ENCODE measurements around the gene PLIN4.
A peak's percentile ranks its signal among the peaks of the same experiment; 100 is the strongest.

Gene PLIN4

GRCh38 chr19:4554717-4555116 lies 36.4 kb upstream of the PLIN4 start:
- H3K18ac ChIP-seq (ENCODE audit: low read length): no peak overlapping the region
- no peaks in the 10 kb centered on the region for H3K9me3 ChIP-seq (replicated peaks in 1 of 2; ENCODE audit: control insufficient read depth in 2 of 2, insufficient read depth in 1 of 2, low read depth in 1 of 2, low read length in 2 of 2)
- peak overlapping the region; percentile 7 for H3K9ac ChIP-seq (ENCODE audit: low read depth, low read length, poor library complexity)
- H2BK15ac ChIP-seq (ENCODE audit: low read length): no peak overlapping the region
- H3K23ac ChIP-seq (ENCODE audit: low read depth, low read length, poor library complexity): no peak overlapping the region
- H3K79me1 ChIP-seq (ENCODE audit: low read depth, low read length): peaks cover 2% of the 10 kb centered on the region
- H3K14ac ChIP-seq (ENCODE audit: low read length): no peak overlapping the region
- H2BK120ac ChIP-seq (ENCODE audit: low read depth, low read length): no peak overlapping the region
- WGBS, 2 donors (ENCODE audit: extremely low coverage in 2 of 2, insufficient read length in 2 of 2, insufficient replicate concordance in 1 of 2): no CpG with 5 or more reads among the region's 7 CpGs
- no peak overlapping the region for H2BK5ac ChIP-seq (ENCODE audit: low read length)
- H3K36me3 ChIP-seq (replicated peaks in 1 of 2; ENCODE audit: control insufficient read depth in 2 of 2, insufficient read depth in 2 of 2, low read length in 2 of 2): peaks cover 47 to 53% of the 10 kb centered on the region in 2 donors
- DNase-seq (ENCODE audit: low spot score): no peak
- no peak overlapping the region for H4K8ac ChIP-seq (ENCODE audit: low read depth, low read length)
- H3K4me3 ChIP-seq (ENCODE audit: low read length in 2 of 2): no peak overlapping the region
- H3K27me3 ChIP-seq (ENCODE audit: control insufficient read depth in 3 of 3, insufficient read depth in 3 of 3, low read depth in 1 of 3, low read length in 3 of 3): peaks cover 0 to 2% (median 0%) of the 10 kb centered on the region in 3 experiments
- no peak overlapping the region for H2AFZ ChIP-seq (ENCODE audit: low read length)
- H3K4me1 ChIP-seq (ENCODE audit: control insufficient read depth in 2 of 2, insufficient read depth in 1 of 2, low read depth in 1 of 2, low read length in 2 of 2): no peaks in the 10 kb centered on the region
- H2BK12ac ChIP-seq (ENCODE audit: low read length): no peak overlapping the region
- no peak overlapping the region for H4K91ac ChIP-seq (ENCODE audit: low read depth, low read length, poor library complexity)
- H3K4me2 ChIP-seq (ENCODE audit: insufficient read depth, low read length, poor library complexity, severe bottlenecking): no peak overlapping the region
- H3K27ac ChIP-seq (replicated peaks; ENCODE audit: low read length): no peak overlapping the region
- no peak overlapping the region for H3K4ac ChIP-seq (ENCODE audit: low read length)
- H2AK5ac ChIP-seq (ENCODE audit: low read depth, low read length): no peak overlapping the region

GRCh38 chr19:4553775-4554174 lies 35.5 kb upstream of the PLIN4 start:
- Histone ChIP-seq H2AK5ac (ENCODE audit: low read depth, low read length) (no peak overlapping the region), H3K9me3 (replicated peaks in 1 of 2; ENCODE audit: control insufficient read depth in 2 of 2, insufficient read depth in 1 of 2, low read depth in 1 of 2, low read length in 2 of 2) (no peaks in the 10 kb centered on the region), H3K36me3 (replicated peaks in 1 of 2; ENCODE audit: control insufficient read depth in 2 of 2, insufficient read depth in 2 of 2, low read length in 2 of 2) (peaks cover 47 to 53% of the 10 kb centered on the region in 2 donors), H3K4me1 (ENCODE audit: control insufficient read depth in 2 of 2, insufficient read depth in 1 of 2, low read depth in 1 of 2, low read length in 2 of 2) (no peaks in the 10 kb centered on the region), H2BK15ac (ENCODE audit: low read length) (no peak overlapping the region), H2BK120ac (ENCODE audit: low read depth, low read length) (no peak overlapping the region), H3K79me1 (ENCODE audit: low read depth, low read length) (no peaks in the 10 kb centered on the region), H3K4me2 (ENCODE audit: insufficient read depth, low read length, poor library complexity, severe bottlenecking) (no peak overlapping the region), H2AFZ (ENCODE audit: low read length) (no peak overlapping the region), H2BK5ac (ENCODE audit: low read length) (no peak overlapping the region), H3K27me3 (ENCODE audit: control insufficient read depth in 3 of 3, insufficient read depth in 3 of 3, low read depth in 1 of 3, low read length in 3 of 3) (no peaks in the 10 kb centered on the region), H4K91ac (ENCODE audit: low read depth, low read length, poor library complexity) (no peak overlapping the region), H3K9ac (ENCODE audit: low read depth, low read length, poor library complexity) (peak overlapping the region; percentile 17), H3K4me3 (ENCODE audit: low read length in 2 of 2) (no peak overlapping the region), H2BK12ac (ENCODE audit: low read length) (no peak overlapping the region), H3K27ac (replicated peaks; ENCODE audit: low read length) (no peak overlapping the region), H3K18ac (ENCODE audit: low read length) (no peak overlapping the region), H3K4ac (ENCODE audit: low read length) (no peak overlapping the region), H3K23ac (ENCODE audit: low read depth, low read length, poor library complexity) (no peak overlapping the region), H3K14ac (ENCODE audit: low read length) (no peak overlapping the region), H4K8ac (ENCODE audit: low read depth, low read length) (no peak overlapping the region)
- WGBS, 2 donors (ENCODE audit: extremely low coverage in 2 of 2, insufficient read length in 2 of 2, insufficient replicate concordance in 1 of 2): no CpG with 5 or more reads among the region's 3 CpGs
- DNase-seq (ENCODE audit: low spot score): no peak

DNA sequence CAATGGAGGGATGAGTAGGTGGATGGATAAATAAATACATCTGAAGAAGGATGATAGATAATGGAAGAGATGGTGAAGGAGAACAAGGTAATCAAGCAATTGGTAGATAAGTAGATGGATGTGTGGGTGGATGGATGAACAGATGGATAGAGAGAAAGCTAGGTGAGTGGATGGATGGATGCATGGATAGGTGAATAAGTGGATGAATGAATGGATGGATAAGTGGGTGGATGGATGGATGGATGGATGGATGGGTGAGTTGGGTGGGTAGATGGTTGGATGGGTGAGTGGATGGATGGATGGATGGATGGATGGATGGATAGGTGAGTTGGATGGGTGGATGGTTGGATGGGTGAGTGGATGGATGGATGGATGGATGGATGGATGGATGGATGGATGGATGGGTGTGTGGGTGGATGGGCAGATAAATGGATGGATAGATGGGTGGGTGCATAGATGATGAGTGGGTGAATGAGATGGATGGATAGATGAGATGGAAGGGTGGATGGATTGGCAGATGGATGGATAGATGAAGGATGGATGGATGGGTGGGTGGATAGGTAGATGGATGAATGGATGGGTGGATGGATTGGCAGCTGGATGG lies 34.9 kb upstream of the PLIN4 start:
- no peak overlapping the region for H2BK12ac ChIP-seq (ENCODE audit: low read length)
- H3K4me1 ChIP-seq (ENCODE audit: control insufficient read depth in 2 of 2, insufficient read depth in 1 of 2, low read depth in 1 of 2, low read length in 2 of 2): no peaks in the 10 kb centered on the region
- no peak overlapping the region for H2BK120ac ChIP-seq (ENCODE audit: low read depth, low read length)
- DNase-seq (ENCODE audit: low spot score): no peak
- no peak overlapping the region for H3K23ac ChIP-seq (ENCODE audit: low read depth, low read length, poor library complexity)
- peaks cover 2% of the 10 kb centered on the region for H3K79me1 ChIP-seq (ENCODE audit: low read depth, low read length)
- H2BK5ac ChIP-seq (ENCODE audit: low read length): no peak overlapping the region
- H3K27ac ChIP-seq (replicated peaks; ENCODE audit: low read length): no peak overlapping the region
- no peak overlapping the region for H3K14ac ChIP-seq (ENCODE audit: low read length)
- peaks cover 52 to 57% of the 10 kb centered on the region in 2 donors for H3K36me3 ChIP-seq (replicated peaks in 1 of 2; ENCODE audit: control insufficient read depth in 2 of 2, insufficient read depth in 2 of 2, low read length in 2 of 2)
- H3K4me2 ChIP-seq (ENCODE audit: insufficient read depth, low read length, poor library complexity, severe bottlenecking): no peak overlapping the region
- no peaks in the 10 kb centered on the region for H3K27me3 ChIP-seq (ENCODE audit: control insufficient read depth in 3 of 3, insufficient read depth in 3 of 3, low read depth in 1 of 3, low read length in 3 of 3)
- no peak overlapping the region for H4K8ac ChIP-seq (ENCODE audit: low read depth, low read length)
- H3K9me3 ChIP-seq (replicated peaks in 1 of 2; ENCODE audit: control insufficient read depth in 2 of 2, insufficient read depth in 1 of 2, low read depth in 1 of 2, low read length in 2 of 2): no peaks in the 10 kb centered on the region
- H2AFZ ChIP-seq (ENCODE audit: low read length): no peak overlapping the region
- no peak overlapping the region for H2AK5ac ChIP-seq (ENCODE audit: low read depth, low read length)
- H2BK15ac ChIP-seq (ENCODE audit: low read length): no peak overlapping the region
- no peak overlapping the region for H3K9ac ChIP-seq (ENCODE audit: low read depth, low read length, poor library complexity)
- no peak overlapping the region for H3K4ac ChIP-seq (ENCODE audit: low read length)
- no peak overlapping the region for H3K4me3 ChIP-seq (ENCODE audit: low read length in 2 of 2)
- no peak overlapping the region for H4K91ac ChIP-seq (ENCODE audit: low read depth, low read length, poor library complexity)
- H3K18ac ChIP-seq (ENCODE audit: low read length): no peak overlapping the region

DNA sequence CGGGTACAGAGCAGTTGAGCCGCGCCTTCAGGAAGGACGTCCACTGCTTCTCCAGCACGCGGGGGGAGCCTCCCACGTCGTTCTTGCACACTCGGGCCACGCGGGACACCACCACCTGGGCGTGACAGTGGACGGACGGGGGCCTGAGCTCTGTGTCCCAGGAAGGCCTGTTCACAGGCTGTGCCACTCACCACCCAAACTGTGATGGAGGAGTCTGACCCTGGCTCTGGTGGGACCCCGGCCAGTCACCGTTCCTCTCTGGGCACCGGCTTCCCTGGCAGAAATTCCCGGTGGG lies 34.2 kb upstream of the PLIN4 start:
- Histone ChIP-seq H3K18ac (ENCODE audit: low read length) (no peak overlapping the region), H3K27me3 (ENCODE audit: control insufficient read depth in 3 of 3, insufficient read depth in 3 of 3, low read depth in 1 of 3, low read length in 3 of 3) (no peaks in the 10 kb centered on the region), H3K4me1 (ENCODE audit: control insufficient read depth in 2 of 2, insufficient read depth in 1 of 2, low read depth in 1 of 2, low read length in 2 of 2) (no peaks in the 10 kb centered on the region), H3K4ac (ENCODE audit: low read length) (no peak overlapping the region), H3K14ac (ENCODE audit: low read length) (no peak overlapping the region), H3K23ac (ENCODE audit: low read depth, low read length, poor library complexity) (no peak overlapping the region), H3K79me1 (ENCODE audit: low read depth, low read length) (peaks cover 2% of the 10 kb centered on the region), H3K4me3 (ENCODE audit: low read length in 2 of 2) (peak overlapping the region in 1 of 2 donors; percentile 23), H4K91ac (ENCODE audit: low read depth, low read length, poor library complexity) (no peak overlapping the region), H2BK120ac (ENCODE audit: low read depth, low read length) (no peak overlapping the region), H3K4me2 (ENCODE audit: insufficient read depth, low read length, poor library complexity, severe bottlenecking) (no peak overlapping the region), H3K36me3 (replicated peaks in 1 of 2; ENCODE audit: control insufficient read depth in 2 of 2, insufficient read depth in 2 of 2, low read length in 2 of 2) (peaks cover 55 to 62% of the 10 kb centered on the region in 2 donors), H3K9ac (ENCODE audit: low read depth, low read length, poor library complexity) (no peak overlapping the region), H2AFZ (ENCODE audit: low read length) (no peak overlapping the region), H2BK12ac (ENCODE audit: low read length) (no peak overlapping the region), H2BK5ac (ENCODE audit: low read length) (no peak overlapping the region), H3K27ac (replicated peaks; ENCODE audit: low read length) (no peak overlapping the region), H4K8ac (ENCODE audit: low read depth, low read length) (no peak overlapping the region), H3K9me3 (replicated peaks in 1 of 2; ENCODE audit: control insufficient read depth in 2 of 2, insufficient read depth in 1 of 2, low read depth in 1 of 2, low read length in 2 of 2) (no peaks in the 10 kb centered on the region), H2AK5ac (ENCODE audit: low read depth, low read length) (no peak overlapping the region), H2BK15ac (ENCODE audit: low read length) (no peak overlapping the region)
- no CpG with 5 or more reads among the region's 18 CpGs for WGBS, 2 donors (ENCODE audit: extremely low coverage in 2 of 2, insufficient read length in 2 of 2, insufficient replicate concordance in 1 of 2)
- DNase-seq (ENCODE audit: low spot score): no peak

All from neuronal stem cell (in vitro differentiated cells).